VCaP (cell line): ENCODE data around the gene COL25A1.

ENCODE experiments used
- H3K27ac ChIP-seq: fragments of 450-650 bp; 2 replicates; pipeline ENCODE4 v1.5.1; 2017
- CTCF ChIP-seq: fragments of 450-650 bp; conservative IDR thresholded peaks from 2 replicates; pipeline ENCODE4 v1.5.1; 2017; ENCODE audit warnings: mild to moderate bottlenecking, moderate library complexity

The COL25A1 gene

GRCh38 chr4:109256818-109257217 is 45.6 kb downstream of the COL25A1 start:
- no peak overlapping the region for H3K27ac ChIP-seq
- no peak for TF ChIP-seq CTCF

DNA sequence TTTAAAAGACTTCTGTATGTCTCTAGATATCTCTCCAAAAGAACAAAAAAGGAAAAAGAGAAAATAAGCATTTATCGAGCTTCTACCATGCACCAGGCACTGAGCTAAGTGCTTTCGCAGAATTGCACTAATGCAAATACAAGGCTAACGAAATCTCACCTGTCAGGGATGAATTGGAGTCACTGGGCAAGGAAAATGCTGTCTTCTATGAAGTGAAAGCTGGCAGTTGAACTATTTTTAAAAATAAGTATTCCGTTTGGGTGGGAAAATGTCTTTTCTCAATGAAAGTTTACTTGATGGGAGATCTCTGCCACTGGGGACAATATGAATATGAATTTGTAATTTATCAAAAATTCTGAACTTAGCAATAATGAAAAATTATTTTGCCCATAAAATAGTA is 47.6 kb downstream of the COL25A1 start:
- H3K27ac ChIP-seq: no peak overlapping the region
- no peak for TF ChIP-seq CTCF

GRCh38 chr4:109251396-109251795 is 51.1 kb downstream of the COL25A1 start:
- no peak overlapping the region for H3K27ac ChIP-seq
- no peak for TF ChIP-seq CTCF

DNA sequence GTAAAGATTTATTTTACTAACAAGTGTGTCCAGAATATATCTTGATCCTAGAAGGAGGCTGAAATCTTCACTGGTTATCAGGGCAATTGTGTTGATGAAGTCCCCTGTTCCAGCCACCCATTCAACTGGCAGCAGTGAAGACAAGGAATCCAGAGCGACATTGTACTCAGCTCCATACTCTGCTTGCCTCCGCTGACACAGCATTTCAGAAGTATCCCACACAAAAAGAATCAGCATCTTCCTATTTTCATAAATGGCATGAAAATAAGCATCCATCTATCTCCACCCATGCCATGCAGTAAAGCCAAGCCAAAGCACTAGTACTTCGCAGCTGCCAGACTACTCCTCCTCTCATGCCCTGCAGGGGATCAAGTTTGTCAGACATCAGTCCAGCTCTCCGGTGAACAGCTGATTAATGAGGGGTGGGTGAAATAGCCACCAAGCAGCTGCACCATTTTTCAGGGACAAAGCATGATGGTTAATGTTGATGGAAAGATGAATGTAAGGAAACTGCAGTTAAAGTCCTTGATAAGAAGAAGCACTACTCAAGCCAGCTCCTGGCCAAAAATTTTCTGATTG is 54.0 kb downstream of the COL25A1 start:
- no peak for TF ChIP-seq CTCF

GRCh38 chr4:109243871-109244270 is 58.6 kb downstream of the COL25A1 start:
- no peak for TF ChIP-seq CTCF
- H3K27ac ChIP-seq: no peak overlapping the region

More for the DNA sequence above, 54.0 kb downstream of the COL25A1 start:
- H3K27ac ChIP-seq: no peak overlapping the region

DNA sequence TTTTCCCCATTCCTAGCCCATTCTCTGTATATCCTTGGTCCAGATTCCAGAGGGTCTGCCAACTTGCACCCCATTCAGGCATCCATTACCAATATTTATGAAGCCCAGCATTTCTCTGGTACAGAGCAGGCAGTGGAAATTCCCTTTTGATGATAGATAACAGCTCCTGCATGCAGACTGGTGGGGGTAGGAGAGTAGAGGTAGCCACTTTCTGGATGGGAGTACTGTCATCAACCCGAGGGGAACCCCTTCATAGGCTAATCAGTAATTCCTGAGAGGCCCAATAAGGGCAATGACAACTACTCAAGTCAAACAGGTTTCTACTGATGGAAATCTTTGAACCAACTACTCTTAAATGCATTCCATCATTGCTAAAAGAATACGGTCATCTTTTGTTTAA is 63.7 kb downstream of the COL25A1 start:
- no peak overlapping the region for H3K27ac ChIP-seq
- TF ChIP-seq CTCF: no peak

- TF ChIP-seq CTCF: no peak
- H3K27ac ChIP-seq: no peak overlapping the region
Measured at GRCh38 chr4:109235683-109236082, 66.8 kb downstream of the COL25A1 start.
